Sigmoid colon (tissue), 7 donors: ENCODE results near the gene ITIH4. TPM values are rescaled to one million over a fixed set of nuclear protein-coding genes. Genes with fewer than 3 reads are reported as not detected.
A peak's percentile ranks its signal among the peaks of the same experiment; 100 is the strongest.

Experiments used
- DNase-seq: peaks from one replicate; pipeline ENCODE4 v3.0.0-alpha.2; 2019
- H3K27ac ChIP-seq, 4 donors: fragments of 200-600 bp; sonication (generic); one replicate each; pipeline ENCODE4 v1.5.1; 2016 to 2019; ENCODE audit warnings: mild to moderate bottlenecking in 1 of 4
- H3K27me3 ChIP-seq, 3 donors: fragments of 200-600 bp; sonication (generic); one replicate each; pipeline ENCODE4 v1.5.1; 2019; ENCODE audit warnings: mild to moderate bottlenecking in 1 of 3
- H3K36me3 ChIP-seq, 4 donors: fragments of 200-600 bp; sonication (generic); one replicate each; pipeline ENCODE4 v1.5.1; 2016 to 2019
- H3K4me1 ChIP-seq, 4 donors: fragments of 200-600 bp; sonication (generic); one replicate each; pipeline ENCODE4 v1.5.1; 2017 to 2019
- H3K4me3 ChIP-seq, 4 donors: fragments of 200-600 bp; sonication (generic); one replicate each; pipeline ENCODE4 v1.5.1; 2017 to 2019; ENCODE audit warnings: mild to moderate bottlenecking in 2 of 4, moderate library complexity in 1 of 4
- H3K9me3 ChIP-seq, 4 donors: fragments of 200-600 bp in 3 of 4; sonication (generic) in 3 of 4; one replicate each; pipeline versions ENCODE4 v1.5.1 to v1.6.1; 2013 to 2019
- EP300 ChIP-seq, 4 donors: sonication (generic); formaldehyde crosslinking; IDR thresholded peaks; one replicate each; pipeline ENCODE4 v1.6.1; 2017; ENCODE audit warnings: antibody characterized with exemption in 4 of 4
- POLR2A ChIP-seq, 2 donors: fragments of 450-650 bp; IDR thresholded peaks; one replicate each; pipeline ENCODE4 v1.6.1; 2016; ENCODE audit warnings: antibody characterized with exemption in 2 of 2, mild to moderate bottlenecking in 2 of 2, moderate library complexity in 2 of 2
- POLR2AphosphoS5 ChIP-seq, 4 donors: sonication (generic); formaldehyde crosslinking; IDR thresholded peaks; one replicate each; pipeline ENCODE4 v1.6.1; 2017; ENCODE audit warnings: antibody characterized with exemption in 4 of 4
- WGBS, 2 donors: extraction: QIAGEN DNeasy Blood & Tissue Kit; methylation state at CpG; one replicate each; pipeline ENCODE4 v1.1.7; 2013; 5-methylcytosine and 5-hydroxymethylcytosine counted together
- intact Hi-C: fragments of 100-400 bp; cut with DNase I; formaldehyde crosslinking; loops from one replicate; pipeline ENCODE4 v1.15.1; 2023
- polyA plus RNA-seq, 3 donors: library from polyadenylated mRNA; stranded (reverse); fragments of 200-250 nt; gene quantifications; one replicate each; pipeline ENCODE4 v1.2.3, GENCODE V29; 2013
- total RNA-seq, 4 donors: library from RNA; depleted of rRNA; stranded (reverse); fragments of >200 nt; gene quantifications; one replicate each; pipeline ENCODE4 v1.1.0, GENCODE V29; 2016
- TF ChIP-seq, protein P1 (sequence below), 4 experiments: fragments of 450-650 bp in 3 of 4; fragments of 200-600 bp in 1 of 4; IDR thresholded peaks; one replicate each; pipeline ENCODE4 v1.5.1; 2016 to 2019; ENCODE audit warnings: antibody characterized with exemption in 4 of 4, mild to moderate bottlenecking in 3 of 4, moderate library complexity in 2 of 4
- donor health status: healthy with polysubstance abuse.
- donor health status: Bipolar disorder and iron deficiency.
- donor health status: healthy.

Gene ITIH4
- total and polyA plus RNA-seq, 7 donors, result 2.5 to 12.2 (median 5.6) TPM; not detected in 2

DNA sequence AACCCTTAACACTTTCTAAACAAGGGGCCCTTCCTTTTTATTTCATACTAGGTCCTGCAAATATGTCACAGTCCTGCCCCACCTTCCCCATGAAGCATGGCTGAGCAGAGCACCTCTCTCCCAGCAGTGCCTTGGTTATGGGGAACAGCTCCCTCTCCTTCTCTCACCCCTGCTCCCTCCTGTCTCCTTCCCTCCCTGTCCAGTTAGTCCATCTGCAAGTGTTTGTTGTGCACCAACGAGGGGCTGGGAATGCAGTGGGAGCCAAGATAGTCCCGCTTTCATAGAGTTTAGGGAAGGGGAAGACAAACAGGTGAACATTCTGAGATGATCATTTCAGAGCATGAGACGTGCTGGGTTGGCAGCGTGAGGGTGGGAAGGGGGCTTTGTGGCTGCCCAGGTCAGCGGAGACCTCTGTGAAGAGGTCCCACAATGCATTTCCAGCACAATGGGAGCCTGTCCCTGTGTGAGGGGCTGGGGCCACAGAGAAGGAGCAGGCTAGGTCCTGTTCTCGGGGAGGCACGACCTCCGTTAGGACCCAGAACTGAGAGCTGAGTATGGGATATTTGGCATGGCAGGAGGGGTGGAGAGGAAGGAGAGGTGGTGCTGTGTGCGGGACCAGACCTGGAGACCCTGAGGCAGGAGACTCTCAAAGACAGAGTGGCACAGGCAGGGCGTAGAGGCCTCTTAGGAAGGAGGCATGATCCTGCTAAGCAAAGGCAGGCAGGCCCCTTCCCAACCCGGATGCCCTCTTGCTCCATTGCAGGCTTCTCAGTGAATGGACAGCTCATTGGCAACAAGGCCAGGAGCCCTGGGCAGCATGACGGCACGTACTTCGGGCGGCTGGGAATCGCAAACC is 41.4 kb downstream of the ITIH4 start:
- WGBS, 2 donors, result 84 to 89% methylated on average over 16 of the region's 16 CpGs
- H3K27me3 ChIP-seq, result no peaks in the 10 kb centered on the region
- TF ChIP-seq POLR2A (IDR thresholded peaks at IDR 0.05), result no peak
- TF ChIP-seq, protein P1, sequence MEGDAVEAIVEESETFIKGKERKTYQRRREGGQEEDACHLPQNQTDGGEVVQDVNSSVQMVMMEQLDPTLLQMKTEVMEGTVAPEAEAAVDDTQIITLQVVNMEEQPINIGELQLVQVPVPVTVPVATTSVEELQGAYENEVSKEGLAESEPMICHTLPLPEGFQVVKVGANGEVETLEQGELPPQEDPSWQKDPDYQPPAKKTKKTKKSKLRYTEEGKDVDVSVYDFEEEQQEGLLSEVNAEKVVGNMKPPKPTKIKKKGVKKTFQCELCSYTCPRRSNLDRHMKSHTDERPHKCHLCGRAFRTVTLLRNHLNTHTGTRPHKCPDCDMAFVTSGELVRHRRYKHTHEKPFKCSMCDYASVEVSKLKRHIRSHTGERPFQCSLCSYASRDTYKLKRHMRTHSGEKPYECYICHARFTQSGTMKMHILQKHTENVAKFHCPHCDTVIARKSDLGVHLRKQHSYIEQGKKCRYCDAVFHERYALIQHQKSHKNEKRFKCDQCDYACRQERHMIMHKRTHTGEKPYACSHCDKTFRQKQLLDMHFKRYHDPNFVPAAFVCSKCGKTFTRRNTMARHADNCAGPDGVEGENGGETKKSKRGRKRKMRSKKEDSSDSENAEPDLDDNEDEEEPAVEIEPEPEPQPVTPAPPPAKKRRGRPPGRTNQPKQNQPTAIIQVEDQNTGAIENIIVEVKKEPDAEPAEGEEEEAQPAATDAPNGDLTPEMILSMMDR (IDR thresholded peaks at IDR 0.05), result no peak
- no peak for TF ChIP-seq POLR2AphosphoS5 (IDR thresholded peaks at IDR 0.05)
- TF ChIP-seq EP300 (IDR thresholded peaks at IDR 0.05), result no peak
- H3K27ac ChIP-seq, result no peak overlapping the region
- no peak for DNase-seq
- no peak overlapping the region for H3K4me3 ChIP-seq
- intact Hi-C loops, result no loop called here
- H3K36me3 ChIP-seq, result no peaks in the 10 kb centered on the region
- no peaks in the 10 kb centered on the region for H3K9me3 ChIP-seq
- H3K4me1 ChIP-seq, result no peaks in the 10 kb centered on the region

DNA sequence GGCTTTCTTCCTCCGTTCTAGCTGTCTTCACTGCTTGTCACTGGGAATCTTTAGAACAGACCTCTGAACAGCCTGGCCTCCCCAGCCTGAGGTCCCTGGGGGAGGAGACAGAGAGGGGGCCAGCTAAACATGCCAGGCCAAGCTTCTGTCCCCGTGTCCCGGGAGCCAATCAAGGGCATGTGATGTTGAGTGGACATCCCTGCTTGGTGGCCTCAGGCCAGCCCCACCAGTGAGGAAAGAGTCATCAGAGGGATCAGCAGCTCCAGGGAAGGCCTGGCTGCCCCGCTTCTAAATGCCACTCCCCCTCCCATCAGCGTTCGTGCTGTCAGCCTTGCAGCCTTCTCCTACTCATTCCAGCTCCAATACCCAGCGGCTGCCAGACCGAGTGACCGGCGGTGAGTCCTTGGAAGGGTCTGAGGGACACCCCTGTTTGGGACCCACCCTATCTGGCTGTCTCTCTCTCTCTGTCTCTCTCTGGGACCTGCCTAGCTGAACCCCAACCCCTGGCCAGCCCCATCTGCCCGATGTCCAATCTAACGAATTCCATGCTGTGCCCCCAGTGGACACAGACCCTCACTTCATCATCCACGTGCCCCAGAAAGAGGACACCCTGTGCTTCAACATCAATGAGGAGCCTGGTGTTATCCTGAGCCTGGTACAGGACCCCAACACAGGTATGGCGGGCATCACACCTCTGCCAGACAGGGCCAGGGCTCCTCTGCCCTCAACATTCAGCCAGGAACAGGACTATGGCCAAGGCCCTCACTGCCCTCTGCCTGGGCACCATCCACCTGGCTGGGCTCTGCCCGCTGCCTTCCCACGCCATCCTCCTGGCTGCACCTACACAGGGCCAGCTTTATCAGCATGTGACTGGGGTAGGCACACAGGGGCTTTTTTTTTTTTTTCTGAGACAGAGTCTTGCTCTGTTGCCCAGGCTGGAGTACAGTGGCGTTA is 42.5 kb downstream of the ITIH4 start:
- WGBS, 2 donors, result 77 to 81% methylated on average over 17 of the region's 17 CpGs
- no peak overlapping the region for H3K27ac ChIP-seq
- peak; percentile 62 for DNase-seq
- intact Hi-C loops, result no loop called here
- H3K4me3 ChIP-seq, result no peak overlapping the region
- H3K27me3 ChIP-seq, result no peaks in the 10 kb centered on the region
- H3K9me3 ChIP-seq, result no peaks in the 10 kb centered on the region
- no peaks in the 10 kb centered on the region for H3K36me3 ChIP-seq
- no peaks in the 10 kb centered on the region for H3K4me1 ChIP-seq
- TF ChIP-seq POLR2AphosphoS5 (IDR thresholded peaks at IDR 0.05) (no peak), POLR2A (IDR thresholded peaks at IDR 0.05) (no peak), EP300 (IDR thresholded peaks at IDR 0.05) (no peak)
- TF ChIP-seq, protein P1 (IDR thresholded peaks at IDR 0.05), result no peak

GRCh38 chr3:52787246-52787645 is 43.2 kb downstream of the ITIH4 start:
- Histone ChIP-seq H3K27me3 (no peaks in the 10 kb centered on the region), H3K27ac (no peak overlapping the region), H3K4me3 (no peak overlapping the region), H3K36me3 (no peaks in the 10 kb centered on the region), H3K9me3 (no peaks in the 10 kb centered on the region), H3K4me1 (no peaks in the 10 kb centered on the region)
- WGBS, 2 donors, result 83 to 87% methylated on average over 11 of the region's 11 CpGs
- TF ChIP-seq POLR2A (IDR thresholded peaks at IDR 0.05) (no peak), EP300 (IDR thresholded peaks at IDR 0.05) (no peak), POLR2AphosphoS5 (IDR thresholded peaks at IDR 0.05) (no peak)
- TF ChIP-seq, protein P1 (IDR thresholded peaks at IDR 0.05), result no peak
- peak; percentile 56 for DNase-seq
- intact Hi-C loops, result no loop called here

- Histone ChIP-seq H3K4me3 (no peak overlapping the region), H3K36me3 (no peaks in the 10 kb centered on the region), H3K9me3 (no peaks in the 10 kb centered on the region), H3K27me3 (no peaks in the 10 kb centered on the region), H3K27ac (no peak overlapping the region), H3K4me1 (no peaks in the 10 kb centered on the region)
- peak; percentile 38 for DNase-seq
- 84 to 88% methylated on average over 19 of the region's 19 CpGs for WGBS, 2 donors
- no peak for TF ChIP-seq POLR2AphosphoS5 (IDR thresholded peaks at IDR 0.05)
- no peak for TF ChIP-seq EP300 (IDR thresholded peaks at IDR 0.05)
- no peak for TF ChIP-seq POLR2A (IDR thresholded peaks at IDR 0.05)
- TF ChIP-seq, protein P1 (IDR thresholded peaks at IDR 0.05), result no peak
- intact Hi-C loops, result no loop called here
Measured at GRCh38 chr3:52786330-52787215, 43.9 kb downstream of the ITIH4 start.
